K562 (cell line): ENCODE data around the gene SLC39A7. TPM values are rescaled to one million over a fixed set of nuclear protein-coding genes. Genes with fewer than 3 reads are reported as not detected.

Experiments used
- ATAC-seq: fragments of 200-7000 bp; cut with Tn5 transposase; 3 replicates; pipeline ENCODE4 v1.9.1; 2020; ENCODE audit warnings: moderate library complexity
- BruUV-seq: library from RNA; stranded (reverse); fragments of 400-500 nt; replicated peaks from 2 replicates; lab custom pipeline; 2021; lab: Mats Ljungman, UMichigan
- CTCF ChIA-PET: fragments of 300-600 bp; formaldehyde crosslinking; extraction: SDS; loops from one replicate; lab custom pipeline; 2021; ENCODE audit warnings: low intra/inter-chr PET ratio; lab: Yijun Ruan, JAX
- POLR2A ChIA-PET: fragments of 300-600, 350-650 bp; sonication (Branson Sonifier 250); formaldehyde crosslinking; extraction: SDS; loops from one replicate; lab custom pipeline; 2021; ENCODE audit warnings: antibody characterized with exemption, inconsistent platforms; lab: Yijun Ruan, JAX
- DNase-seq, 4 experiments: peaks; one replicate each; pipeline versions ENCODE4 v3.0.0 to v3.0.0-alpha.2; 2011 to 2018; ENCODE audit warnings: low spot score in 3 of 4, mixed read lengths in 3 of 4; ENCODE audit errors: extremely low read depth in 1 of 4
- FAIRE-seq: peaks from 2 replicates; lab custom pipeline; 2011; peaks lifted over from hg19 to GRCh38; lab: Jason Lieb, UNC
- H2AFZ ChIP-seq: 2 replicates; pipeline ENCODE4 v1.6.0; 2011; ENCODE audit warnings: low read depth, low read length, control low read depth, inconsistent platforms
- H3K27ac ChIP-seq: fragments of 200-600 bp; 3 replicates; pipeline ENCODE4 v1.8.0; 2011; ENCODE audit warnings: low read depth, mild to moderate bottlenecking, control low read depth, inconsistent platforms, low read length, moderate library complexity, mixed read lengths; ENCODE audit errors: extremely low read depth
- H3K27me3 ChIP-seq, 2 experiments: fragments of 300-600 bp in 1 of 2; 2 replicates in 1 of 2; 3 replicates in 1 of 2; pipeline versions ENCODE4 v1.6.0 to v1.8.0; 2011; ENCODE audit warnings: inconsistent platforms in 2 of 2, low read length in 2 of 2, mild to moderate bottlenecking in 1 of 2, mixed read lengths in 1 of 2, moderate library complexity in 1 of 2; ENCODE audit not compliant: control insufficient read depth in 2 of 2, insufficient read depth in 2 of 2
- H3K36me3 ChIP-seq: fragments of 300-600 bp; 3 replicates; pipeline ENCODE4 v1.8.0; 2011; ENCODE audit warnings: mild to moderate bottlenecking, low read length, inconsistent platforms; ENCODE audit not compliant: control insufficient read depth, insufficient read depth
- H3K4me1 ChIP-seq, 2 experiments: fragments of 200-600 bp in 1 of 2; replicated peaks in 1 of 2; 2 replicates in 1 of 2; 3 replicates in 1 of 2; pipeline versions ENCODE4 v1.5.1 to v1.8.0; 2011; ENCODE audit warnings: inconsistent platforms in 2 of 2, low read length in 2 of 2, mild to moderate bottlenecking in 1 of 2, mixed read lengths in 1 of 2, moderate library complexity in 1 of 2; ENCODE audit not compliant: control insufficient read depth in 2 of 2, insufficient read depth in 2 of 2
- H3K4me2 ChIP-seq: 2 replicates; pipeline ENCODE4 v1.6.1; 2011; ENCODE audit warnings: low read length, control low read depth, inconsistent platforms, mixed read lengths; ENCODE audit not compliant: insufficient read depth
- H3K4me3 ChIP-seq: fragments of 200-600 bp; sonication (generic), shearing (Covaris generic); 2 replicates; pipeline ENCODE4 v1.5.1; 2016; ENCODE audit warnings: control low read depth, inconsistent platforms
- H3K79me2 ChIP-seq: fragments of 200-600 bp; 3 replicates; pipeline ENCODE4 v1.8.0; 2011; ENCODE audit warnings: low read length, inconsistent platforms; ENCODE audit not compliant: control insufficient read depth, insufficient read depth
- H3K9ac ChIP-seq, 2 experiments: 2 replicates each; pipeline versions ENCODE4 v1.6.0 to v1.6.1; 2011; ENCODE audit warnings: low read depth in 2 of 2, low read length in 2 of 2, control low read depth in 1 of 2, inconsistent platforms in 1 of 2, mild to moderate bottlenecking in 1 of 2, mixed read lengths in 1 of 2; ENCODE audit not compliant: insufficient read depth in 1 of 2
- H3K9me1 ChIP-seq: one replicate; pipeline ENCODE4 v1.6.0; 2011; ENCODE audit warnings: inconsistent platforms, mild to moderate bottlenecking, low read length, moderate library complexity; ENCODE audit not compliant: control insufficient read depth, insufficient read depth
- H3K9me3 ChIP-seq: replicated peaks from 2 replicates; pipeline ENCODE4 v1.5.1; 2011; ENCODE audit warnings: low read depth, low read length, inconsistent platforms; ENCODE audit not compliant: control insufficient read depth, insufficient read depth
- H4K20me1 ChIP-seq: replicated peaks from 2 replicates; pipeline ENCODE4 v1.6.1; 2011; ENCODE audit warnings: low read length, inconsistent platforms, mixed read lengths; ENCODE audit not compliant: control insufficient read depth, insufficient read depth
- DPF2 ChIP-seq: fragments of 450-650 bp; IDR thresholded peaks from 2 replicates; pipeline ENCODE4 v1.6.1; 2016
- FOS ChIP-seq: IDR thresholded peaks from 3 replicates; pipeline ENCODE4 v1.6.1; 2011; ENCODE audit not compliant: insufficient read length; ENCODE audit errors: extremely low read depth
- HIVEP1 ChIP-seq: fragments of 250-450 bp; sonication (Bioruptor Pico); IDR thresholded peaks from 2 replicates; pipeline ENCODE4 v1.4.0; 2020; ENCODE audit warnings: mild to moderate bottlenecking
- MCM7 ChIP-seq, 2 experiments: fragments of 450-650 bp; IDR thresholded peaks; 2 replicates each; pipeline ENCODE4 v1.6.1; 2016 to 2018
- RBBP5 ChIP-seq: fragments of 200-600 bp; sonication (generic); IDR thresholded peaks from 2 replicates; pipeline ENCODE4 v1.6.1; 2012; ENCODE audit warnings: borderline replicate concordance, mild to moderate bottlenecking, low read length, control low read depth, inconsistent platforms; ENCODE audit not compliant: insufficient read depth, poor library complexity, severe bottlenecking
- SRSF3 ChIP-seq: fragments of 200-400 bp; formaldehyde crosslinking; IDR thresholded peaks from 2 replicates; pipeline ENCODE4 v1.6.1; 2016; ENCODE audit warnings: mild to moderate bottlenecking, low read length, moderate library complexity; ENCODE audit not compliant: insufficient read depth
- TAL1 ChIP-seq: fragments of 450-650 bp; IDR thresholded peaks from 2 replicates; pipeline ENCODE4 v1.6.1; 2016; ENCODE audit warnings: mild to moderate bottlenecking
- TARDBP ChIP-seq: fragments of 450-650 bp; IDR thresholded peaks from 2 replicates; pipeline ENCODE4 v1.6.1; 2016
- ZEB2 ChIP-seq: fragments of 450-650 bp; IDR thresholded peaks from 2 replicates; pipeline ENCODE4 v1.6.1; 2016
- ZKSCAN8 ChIP-seq: fragments of 200-800 bp; sonication (Bioruptor generic); IDR thresholded peaks from 2 replicates; pipeline ENCODE4 v1.6.1; 2016; ENCODE audit warnings: missing genetic modification characterization, missing compliant biosample characterization
- ZNF3 ChIP-seq: fragments of 250-450 bp; sonication (Bioruptor Pico); IDR thresholded peaks from 2 replicates; pipeline ENCODE4 v1.5.0; 2021; ENCODE audit warnings: mild to moderate bottlenecking, moderate library complexity
- ZNF589 ChIP-seq: fragments of 200-800 bp; sonication (Bioruptor generic); IDR thresholded peaks from 2 replicates; pipeline ENCODE4 v1.6.1; 2016; ENCODE audit warnings: low read depth, missing genetic modification characterization, missing compliant biosample characterization
- WGBS: fragments of 100-300 bp; shearing (Covaris generic); methylation state at CpG from one replicate; pipeline ENCODE4 v1.1.6; 2016; ENCODE audit warnings: low coverage, mixed read lengths; ENCODE audit not compliant: insufficient coverage; ENCODE audit errors: missing lambda C conversion rate; 5-methylcytosine and 5-hydroxymethylcytosine counted together
- in situ Hi-C: fragments of 300-500 bp; cut with MboI; formaldehyde crosslinking; loops from 4 replicates; pipeline ENCODE4 v1.15.0; 2018; ENCODE audit warnings: inconsistent platforms, mixed read lengths
- intact Hi-C: fragments of 100-400 bp; cut with micrococcal nuclease; formaldehyde crosslinking; loops from 2 replicates; pipeline ENCODE4 v1.14.2; 2022
- polyA plus RNA-seq, 8 experiments: library from polyadenylated mRNA; depleted of rRNA in 4 of 8; stranded (reverse) in 5 of 8; unstranded in 3 of 8; fragments of >200 nt; fragmentation: Nextera tagmentation in 2 of 8; fragmentation: Illumina TruSeq in 1 of 8; extraction: Ambion mirVana in 2 of 8; extraction: Trizol in 1 of 8; gene quantifications; 2 replicates each; pipeline versions ENCODE4 v1.2.1 to v1.2.3, GENCODE V29; 2011 to 2014; ENCODE audit warnings: inconsistent platforms in 1 of 8, missing spikeins in 1 of 8
- total RNA-seq, 7 experiments: library from RNA; depleted of rRNA in 6 of 7; stranded (reverse); fragments of >200 nt in 6 of 7; fragmentation: Illumina TruSeq in 2 of 7; extraction: Trizol in 2 of 7; gene quantifications; 2 replicates each; pipeline versions ENCODE4 v1.2.1 to v1.2.3, GENCODE V29; 2011 to 2021; ENCODE audit warnings: low replicate concordance in 1 of 7
- TF ChIP-seq, protein P1 (sequence below): fragments of 250-450 bp; sonication (Bioruptor Pico); IDR thresholded peaks from 2 replicates; pipeline ENCODE4 v1.8.0; 2022; ENCODE audit warnings: inconsistent platforms, mild to moderate bottlenecking, moderate library complexity, borderline replicate concordance
- TF ChIP-seq, protein P2 (sequence below), 2 experiments: IDR thresholded peaks; 2 replicates each; pipeline ENCODE4 v1.6.1; 2012; ENCODE audit warnings: improper control_type of control experiment in 2 of 2, low read depth in 2 of 2, low read length in 2 of 2, borderline replicate concordance in 1 of 2

Gene SLC39A7
- total and polyA plus RNA-seq, 9 of the 15 experiments (the other 6 are each of a cell fraction or from before 2014, with no cell fraction given): 21.7 to 169 (median 121) TPM

DNA sequence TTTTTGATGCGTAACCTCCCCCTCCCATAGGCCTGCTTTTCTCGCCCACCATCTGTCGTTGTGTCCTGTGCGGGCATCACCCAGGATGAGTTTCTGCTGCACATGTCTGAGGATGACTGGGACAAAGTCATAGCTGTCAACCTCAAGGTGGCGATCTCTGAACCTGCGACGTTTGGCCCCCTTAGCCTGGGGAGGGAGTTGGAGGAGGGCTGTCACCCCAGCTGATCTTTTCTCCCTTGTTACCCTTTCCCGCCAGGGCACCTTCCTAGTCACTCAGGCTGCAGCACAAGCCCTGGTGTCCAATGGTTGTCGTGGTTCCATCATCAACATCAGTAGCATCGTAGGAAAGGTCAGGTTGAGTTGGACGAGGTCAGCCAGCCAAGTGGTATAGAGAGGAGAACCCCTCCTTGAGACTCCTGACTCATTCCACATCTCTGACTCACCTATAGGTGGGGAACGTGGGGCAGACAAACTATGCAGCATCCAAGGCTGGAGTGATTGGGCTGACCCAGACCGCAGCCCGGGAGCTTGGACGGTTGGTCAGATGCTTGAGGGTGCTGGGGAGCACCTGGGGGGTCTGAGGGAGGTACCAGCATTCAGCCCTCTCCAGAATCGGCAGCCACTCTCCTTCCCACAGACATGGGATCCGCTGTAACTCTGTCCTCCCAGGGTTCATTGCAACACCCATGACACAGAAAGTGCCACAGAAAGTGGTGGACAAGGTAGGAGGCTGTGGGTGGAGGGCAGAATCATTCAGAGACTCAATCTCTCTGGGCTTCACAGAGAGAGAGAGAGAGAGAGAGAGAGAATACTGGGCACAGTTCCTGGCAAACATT, 4.7 kb downstream of the SLC39A7 start:
- H3K36me3 ChIP-seq: peaks cover 48% of the 10 kb centered on the region
- WGBS: 32% methylated on average over 17 of the region's 17 CpGs
- DNase-seq (peak in 3 of 4 experiments; percentile 49 to 73 (median 68)), FAIRE-seq (peak; percentile 63), ATAC-seq (peak; percentile 13)
- no peaks in the 10 kb centered on the region for H3K9me3 ChIP-seq
- intact Hi-C loops (loop anchor here (2.0 kb wide), 1 partner anchor 213 kb away; the partner anchor contains the start of gene CUTA), in situ Hi-C loops (no loop called here)
- no TSS peak for BruUV-seq
- H2AFZ ChIP-seq: peak overlapping the region; percentile 79; the same call in 1 of the 2 replicates
- H3K79me2 ChIP-seq: peaks cover 66% of the 10 kb centered on the region
- H3K9ac ChIP-seq: peak overlapping the region; percentile 67 to 93
- ChIA-PET POLR2A (interaction anchor here (0.7 to 1.6 kb wide), 5 partner anchors 14 to 234 kb away, joined by 3 to 9 read pairs (median 4); no protein-coding TSS in a partner anchor), CTCF (no interaction called here)
- peak overlapping the region; percentile 62 for H3K4me3 ChIP-seq
- H3K4me1 ChIP-seq: peaks cover 42 to 63% of the 10 kb centered on the region in 2 experiments
- H3K4me2 ChIP-seq: peak overlapping the region; percentile 85
- peaks cover 16% of the 10 kb centered on the region; the same call in 1 of the 2 replicates for H4K20me1 ChIP-seq
- H3K27ac ChIP-seq: peak overlapping the region; percentile 75
- peaks cover 3% of the 10 kb centered on the region for H3K9me1 ChIP-seq
- no peaks in the 10 kb centered on the region for H3K27me3 ChIP-seq
- no peak for TF ChIP-seq HIVEP1 (CRISPR knock-in tag)
- peak; percentile 65 for TF ChIP-seq DPF2
- TF ChIP-seq FOS: peak; percentile 13
- TF ChIP-seq, protein P1, sequence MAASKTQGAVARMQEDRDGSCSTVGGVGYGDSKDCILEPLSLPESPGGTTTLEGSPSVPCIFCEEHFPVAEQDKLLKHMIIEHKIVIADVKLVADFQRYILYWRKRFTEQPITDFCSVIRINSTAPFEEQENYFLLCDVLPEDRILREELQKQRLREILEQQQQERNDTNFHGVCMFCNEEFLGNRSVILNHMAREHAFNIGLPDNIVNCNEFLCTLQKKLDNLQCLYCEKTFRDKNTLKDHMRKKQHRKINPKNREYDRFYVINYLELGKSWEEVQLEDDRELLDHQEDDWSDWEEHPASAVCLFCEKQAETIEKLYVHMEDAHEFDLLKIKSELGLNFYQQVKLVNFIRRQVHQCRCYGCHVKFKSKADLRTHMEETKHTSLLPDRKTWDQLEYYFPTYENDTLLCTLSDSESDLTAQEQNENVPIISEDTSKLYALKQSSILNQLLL (CRISPR knock-in tag): no peak
- TF ChIP-seq RBBP5: no peak
- no peak for TF ChIP-seq ZNF3 (CRISPR knock-in tag)
- TF ChIP-seq SRSF3: no peak
- TF ChIP-seq ZKSCAN8 (CRISPR knock-in tag): no peak
- TF ChIP-seq TARDBP: no peak
- TF ChIP-seq MCM7 (IDR thresholded peaks at IDR 0.05): no peak
- TF ChIP-seq ZNF589 (CRISPR knock-in tag): no peak
- TF ChIP-seq TAL1: no peak
- peak; percentile 67; the same call in 1 of the 2 replicates for TF ChIP-seq ZEB2
- TF ChIP-seq, protein P2, sequence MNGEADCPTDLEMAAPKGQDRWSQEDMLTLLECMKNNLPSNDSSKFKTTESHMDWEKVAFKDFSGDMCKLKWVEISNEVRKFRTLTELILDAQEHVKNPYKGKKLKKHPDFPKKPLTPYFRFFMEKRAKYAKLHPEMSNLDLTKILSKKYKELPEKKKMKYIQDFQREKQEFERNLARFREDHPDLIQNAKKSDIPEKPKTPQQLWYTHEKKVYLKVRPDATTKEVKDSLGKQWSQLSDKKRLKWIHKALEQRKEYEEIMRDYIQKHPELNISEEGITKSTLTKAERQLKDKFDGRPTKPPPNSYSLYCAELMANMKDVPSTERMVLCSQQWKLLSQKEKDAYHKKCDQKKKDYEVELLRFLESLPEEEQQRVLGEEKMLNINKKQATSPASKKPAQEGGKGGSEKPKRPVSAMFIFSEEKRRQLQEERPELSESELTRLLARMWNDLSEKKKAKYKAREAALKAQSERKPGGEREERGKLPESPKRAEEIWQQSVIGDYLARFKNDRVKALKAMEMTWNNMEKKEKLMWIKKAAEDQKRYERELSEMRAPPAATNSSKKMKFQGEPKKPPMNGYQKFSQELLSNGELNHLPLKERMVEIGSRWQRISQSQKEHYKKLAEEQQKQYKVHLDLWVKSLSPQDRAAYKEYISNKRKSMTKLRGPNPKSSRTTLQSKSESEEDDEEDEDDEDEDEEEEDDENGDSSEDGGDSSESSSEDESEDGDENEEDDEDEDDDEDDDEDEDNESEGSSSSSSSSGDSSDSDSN (IDR thresholded peaks at IDR 0.05; ENCODE audit: borderline replicate concordance in 1 of 2, low read depth in 2 of 2, low read length in 2 of 2): 0 out of 4 replicates have a peak, but pooled peaks of 1 of the 2 experiments have one; percentile 19
